ENCODE data around the gene PDZD2. TPM values are rescaled to one million over a fixed set of nuclear protein-coding genes. Genes with fewer than 3 reads are reported as not detected.

The PDZD2 gene
- total and polyA plus RNA-seq, 7 donors, result 1.2 to 11.7 (median 7.1) TPM

DNA sequence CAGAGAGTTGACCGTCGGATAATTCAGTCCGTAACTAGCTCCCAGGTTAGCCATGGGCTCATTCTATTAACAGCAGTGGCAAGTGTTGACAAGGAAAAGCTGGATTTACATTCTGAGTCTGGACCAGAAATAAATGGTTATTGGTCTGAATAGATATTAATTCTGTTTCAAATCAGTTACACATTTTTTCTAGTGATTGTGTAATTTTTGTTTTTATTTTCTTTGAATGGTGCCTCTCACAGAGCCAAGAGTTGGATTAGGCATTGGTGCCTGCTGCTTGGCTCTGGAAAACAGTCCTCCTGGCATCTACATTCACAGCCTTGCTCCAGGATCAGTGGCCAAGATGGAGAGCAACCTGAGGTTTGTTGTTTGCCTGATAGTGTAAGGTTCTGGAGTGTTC, 420.1 kb downstream of the PDZD2 start:
- TF ChIP-seq, protein P1, sequence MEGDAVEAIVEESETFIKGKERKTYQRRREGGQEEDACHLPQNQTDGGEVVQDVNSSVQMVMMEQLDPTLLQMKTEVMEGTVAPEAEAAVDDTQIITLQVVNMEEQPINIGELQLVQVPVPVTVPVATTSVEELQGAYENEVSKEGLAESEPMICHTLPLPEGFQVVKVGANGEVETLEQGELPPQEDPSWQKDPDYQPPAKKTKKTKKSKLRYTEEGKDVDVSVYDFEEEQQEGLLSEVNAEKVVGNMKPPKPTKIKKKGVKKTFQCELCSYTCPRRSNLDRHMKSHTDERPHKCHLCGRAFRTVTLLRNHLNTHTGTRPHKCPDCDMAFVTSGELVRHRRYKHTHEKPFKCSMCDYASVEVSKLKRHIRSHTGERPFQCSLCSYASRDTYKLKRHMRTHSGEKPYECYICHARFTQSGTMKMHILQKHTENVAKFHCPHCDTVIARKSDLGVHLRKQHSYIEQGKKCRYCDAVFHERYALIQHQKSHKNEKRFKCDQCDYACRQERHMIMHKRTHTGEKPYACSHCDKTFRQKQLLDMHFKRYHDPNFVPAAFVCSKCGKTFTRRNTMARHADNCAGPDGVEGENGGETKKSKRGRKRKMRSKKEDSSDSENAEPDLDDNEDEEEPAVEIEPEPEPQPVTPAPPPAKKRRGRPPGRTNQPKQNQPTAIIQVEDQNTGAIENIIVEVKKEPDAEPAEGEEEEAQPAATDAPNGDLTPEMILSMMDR (IDR thresholded peaks at IDR 0.05), result no peak
- TF ChIP-seq EP300 (IDR thresholded peaks at IDR 0.05), result no peak
- TF ChIP-seq POLR2A (IDR thresholded peaks at IDR 0.05), result no peak
- no peak for TF ChIP-seq POLR2AphosphoS5 (IDR thresholded peaks at IDR 0.05)

DNA sequence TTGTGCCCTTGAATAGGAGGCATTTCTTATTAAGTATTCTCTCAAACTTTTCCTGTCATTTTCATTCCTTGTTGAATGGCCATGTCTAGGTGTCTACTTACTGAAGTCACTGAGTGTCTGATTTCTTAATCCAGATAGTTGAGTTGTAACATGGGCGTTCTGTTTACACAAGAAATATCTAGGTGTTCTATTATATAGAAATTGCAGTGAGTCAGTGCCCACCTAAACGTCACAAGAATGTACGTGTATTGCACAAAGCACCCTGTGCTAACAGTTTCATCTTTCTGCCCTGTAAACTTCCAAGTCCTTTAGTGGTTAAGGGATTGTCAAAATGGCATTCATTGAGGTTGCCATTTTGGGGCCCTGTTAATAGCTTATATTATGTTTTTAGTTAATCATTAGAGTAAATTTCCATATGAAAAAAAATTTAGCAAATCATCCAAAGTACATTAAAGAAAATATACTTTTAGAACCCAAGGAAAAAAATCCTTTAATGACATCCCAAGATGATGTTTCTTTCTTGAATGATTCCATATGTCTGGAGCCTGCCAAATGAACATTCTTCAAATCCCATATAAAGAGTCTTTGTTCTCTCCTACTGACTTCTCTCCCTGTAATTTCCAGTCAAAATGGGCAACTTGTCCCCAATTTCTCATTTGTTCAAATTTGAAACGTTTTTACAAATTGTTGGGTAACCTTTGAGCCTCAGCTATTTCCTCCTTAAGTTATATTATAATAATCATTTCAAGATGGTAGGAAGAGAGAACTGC, 421.0 kb downstream of the PDZD2 start:
- TF ChIP-seq EP300 (IDR thresholded peaks at IDR 0.05), result no peak
- TF ChIP-seq POLR2AphosphoS5 (IDR thresholded peaks at IDR 0.05), result no peak
- no peak for TF ChIP-seq POLR2A (IDR thresholded peaks at IDR 0.05)
- TF ChIP-seq, protein P1 (IDR thresholded peaks at IDR 0.05), result no peak
- H3K4me3 ChIP-seq, result no peak overlapping the region
- H3K4me1 ChIP-seq, result peaks cover 0 to 5% (median 0%) of the 10 kb centered on the region in 4 donors
- H3K27ac ChIP-seq, result no peak overlapping the region
- no peak for DNase-seq
- H3K27me3 ChIP-seq, result no peaks in the 10 kb centered on the region
- intact Hi-C loops (cut with DNase I), result no loop called here
- WGBS, 2 donors, result 46 to 84% methylated on average over 4 of the region's 4 CpGs
- no peaks in the 10 kb centered on the region for H3K9me3 ChIP-seq
- no peaks in the 10 kb centered on the region for H3K36me3 ChIP-seq

More for the DNA sequence above, 420.1 kb downstream of the PDZD2 start:
- WGBS, 2 donors, result 94 to 98% methylated on average over 3 of the region's 3 CpGs
- Histone ChIP-seq H3K4me1 (peaks cover 0 to 5% (median 0%) of the 10 kb centered on the region in 4 donors), H3K36me3 (no peaks in the 10 kb centered on the region), H3K27me3 (no peaks in the 10 kb centered on the region), H3K4me3 (no peak overlapping the region), H3K9me3 (no peaks in the 10 kb centered on the region), H3K27ac (no peak overlapping the region)
- intact Hi-C loops (cut with DNase I), result no loop called here
- DNase-seq, result no peak

DNA sequence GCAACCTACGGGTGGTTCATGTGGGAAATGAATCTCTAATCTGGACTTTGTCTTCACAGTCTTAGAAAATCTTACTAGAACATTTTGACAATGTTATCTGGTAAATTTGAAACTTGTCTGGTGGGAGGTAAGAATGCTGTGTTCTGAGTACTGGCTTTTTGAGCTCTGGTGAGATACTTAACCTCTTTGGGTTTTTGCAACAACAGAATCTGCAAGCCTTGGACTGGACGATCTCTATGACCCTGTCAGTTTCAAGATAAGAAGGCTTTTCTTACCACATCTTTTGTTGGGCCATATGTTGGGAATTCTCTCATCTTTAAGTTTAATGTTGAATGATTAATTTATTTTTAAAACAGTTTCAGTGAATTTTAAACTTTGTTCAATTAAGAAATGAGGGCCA, 422.3 kb downstream of the PDZD2 start:
- Histone ChIP-seq H3K4me3 (no peak overlapping the region), H3K9me3 (no peaks in the 10 kb centered on the region), H3K27me3 (no peaks in the 10 kb centered on the region), H3K4me1 (peaks cover 0 to 5% (median 0%) of the 10 kb centered on the region in 4 donors), H3K27ac (no peak overlapping the region), H3K36me3 (no peaks in the 10 kb centered on the region)
- DNase-seq, result no peak
- intact Hi-C loops (cut with DNase I), result no loop called here
- TF ChIP-seq POLR2A (IDR thresholded peaks at IDR 0.05), result no peak
- TF ChIP-seq, protein P1 (IDR thresholded peaks at IDR 0.05), result no peak
- no peak for TF ChIP-seq POLR2AphosphoS5 (IDR thresholded peaks at IDR 0.05)
- no peak for TF ChIP-seq EP300 (IDR thresholded peaks at IDR 0.05)
- WGBS, 2 donors, result 59 to 69% methylated on average over 2 of the region's 2 CpGs

DNA sequence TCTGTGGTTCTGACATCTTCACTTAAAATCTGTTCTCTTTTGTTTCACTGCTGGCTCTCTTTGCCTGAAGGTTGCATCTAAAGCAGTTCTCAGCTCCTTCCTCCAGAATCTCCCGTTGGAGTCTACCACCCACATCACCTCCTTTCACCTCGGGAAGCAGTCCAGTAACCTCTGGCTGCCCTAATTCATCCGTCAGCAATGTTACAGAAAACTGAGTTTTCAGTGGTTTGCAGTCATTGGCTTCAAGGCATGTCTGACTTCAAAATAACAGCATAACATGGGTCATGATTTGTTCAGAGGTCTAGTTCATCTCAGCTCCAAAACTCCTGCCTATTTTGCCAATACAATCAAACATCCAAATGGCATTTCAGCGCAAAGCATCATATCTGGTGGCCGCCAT, 427.5 kb downstream of the PDZD2 start:
- Histone ChIP-seq H3K36me3 (no peaks in the 10 kb centered on the region), H3K27ac (no peak overlapping the region)

More for the DNA sequence above, 427.5 kb downstream of the PDZD2 start:
- Histone ChIP-seq H3K4me1 (peaks cover 0 to 4% (median 0%) of the 10 kb centered on the region in 4 donors), H3K9me3 (no peaks in the 10 kb centered on the region), H3K4me3 (no peak overlapping the region), H3K27me3 (no peaks in the 10 kb centered on the region)
- TF ChIP-seq EP300 (IDR thresholded peaks at IDR 0.05), result no peak
- TF ChIP-seq POLR2A (IDR thresholded peaks at IDR 0.05), result no peak
- TF ChIP-seq, protein P1 (IDR thresholded peaks at IDR 0.05), result no peak
- no peak for TF ChIP-seq POLR2AphosphoS5 (IDR thresholded peaks at IDR 0.05)
- DNase-seq, result no peak
- intact Hi-C loops (cut with DNase I), result no loop called here
- WGBS, 2 donors, result 86 to 90% methylated on average over 5 of the region's 5 CpGs

Measured in sigmoid colon (tissue), 7 donors.